NT2/D1 (cell line): ENCODE results near the gene PSMD8.

Source experiments
- DNase-seq: peaks from one replicate; pipeline ENCODE4 v3.0.0-alpha.2; 2011; ENCODE audit warnings: low read depth, low spot score
- H3K27me3 ChIP-seq: 2 replicates; pipeline ENCODE4 v1.6.0; 2011; ENCODE audit warnings: mild to moderate bottlenecking; ENCODE audit not compliant: insufficient read length, insufficient read depth
- H3K36me3 ChIP-seq: 2 replicates; pipeline ENCODE4 v1.6.1; 2011; ENCODE audit warnings: mild to moderate bottlenecking, low read length, mixed read lengths; ENCODE audit not compliant: insufficient read depth, insufficient read length
- H3K4me1 ChIP-seq: 2 replicates; pipeline ENCODE4 v1.5.1; 2011; ENCODE audit not compliant: insufficient read depth, insufficient read length
- H3K4me3 ChIP-seq: 2 replicates; pipeline ENCODE4 v1.5.1; 2011; ENCODE audit warnings: low read depth; ENCODE audit not compliant: insufficient read length
- H3K9ac ChIP-seq: 2 replicates; pipeline ENCODE4 v1.6.0; 2011; ENCODE audit warnings: low read depth; ENCODE audit not compliant: insufficient read length
- H3K9me3 ChIP-seq: 2 replicates; pipeline ENCODE4 v1.5.1; 2011; ENCODE audit warnings: mild to moderate bottlenecking, low read length; ENCODE audit not compliant: insufficient read depth
- SUZ12 ChIP-seq: IDR thresholded peaks from 2 replicates; pipeline ENCODE4 v1.6.1; 2011; ENCODE audit not compliant: insufficient read length, insufficient read depth; ENCODE audit errors: extremely low read depth
- YY1 ChIP-seq: IDR thresholded peaks from 2 replicates; pipeline ENCODE4 v1.6.1; 2011; ENCODE audit not compliant: insufficient read length, insufficient read depth
- ZNF274 ChIP-seq: IDR thresholded peaks from 2 replicates; pipeline ENCODE4 v1.6.1; 2011; ENCODE audit warnings: mild to moderate bottlenecking, low read depth, low read length

Gene PSMD8

DNA sequence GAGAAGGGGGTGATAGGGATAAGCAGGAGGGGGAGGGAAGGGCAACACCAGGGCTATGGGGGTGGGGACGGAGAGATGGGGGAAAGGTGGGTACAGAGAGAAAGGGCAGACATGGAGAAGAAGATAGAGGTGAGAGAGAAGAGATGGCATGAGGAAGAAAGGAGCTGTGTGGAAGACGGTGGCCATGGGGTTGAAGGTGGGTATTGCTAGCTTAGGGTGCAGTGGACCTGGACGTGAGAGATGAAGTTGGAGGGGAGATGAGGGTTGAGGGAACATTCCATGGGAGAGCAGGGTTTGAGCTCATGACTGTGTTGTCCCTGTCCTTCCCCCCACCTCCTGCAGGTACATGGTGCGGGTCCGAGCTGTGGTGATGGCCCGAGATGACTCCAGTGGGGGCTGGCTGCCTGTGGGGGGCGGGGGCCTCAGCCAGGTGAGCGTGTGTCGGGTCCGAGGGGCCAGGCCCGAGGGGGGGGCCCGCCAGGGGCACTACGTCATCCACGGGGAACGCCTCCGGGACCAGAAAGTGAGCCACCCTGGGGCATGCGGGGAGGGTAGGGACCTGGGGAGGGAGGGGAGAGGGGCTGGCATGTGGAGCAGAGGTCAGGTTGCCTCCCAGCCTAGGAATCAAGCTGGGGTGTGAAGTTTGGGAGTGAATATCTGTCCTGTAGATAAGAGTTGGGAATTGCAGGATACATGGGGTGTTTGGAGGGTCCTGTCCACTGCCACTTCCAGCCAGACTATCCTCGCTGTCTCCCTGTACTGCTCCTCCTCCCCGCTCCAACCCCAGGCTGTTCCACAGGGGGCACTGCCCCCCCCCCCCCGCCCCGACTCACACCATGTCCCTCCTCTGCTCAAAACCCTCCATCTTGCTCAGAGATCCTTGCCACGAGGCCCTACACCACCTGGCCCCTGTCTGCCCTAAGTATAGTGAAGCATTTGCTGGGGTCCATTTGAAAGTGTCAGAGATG, 15.9 kb downstream of the PSMD8 start:
- Histone ChIP-seq H3K9me3 (no peaks in the 10 kb centered on the region), H3K27me3 (no peaks in the 10 kb centered on the region), H3K4me1 (peaks cover 7% of the 10 kb centered on the region), H3K9ac (peak overlapping the region; percentile 44), H3K4me3 (no peak overlapping the region), H3K36me3 (peaks cover 18% of the 10 kb centered on the region)
- TF ChIP-seq ZNF274 (no peak), YY1 (no peak), SUZ12 (no peak)
- no peak for DNase-seq

DNA sequence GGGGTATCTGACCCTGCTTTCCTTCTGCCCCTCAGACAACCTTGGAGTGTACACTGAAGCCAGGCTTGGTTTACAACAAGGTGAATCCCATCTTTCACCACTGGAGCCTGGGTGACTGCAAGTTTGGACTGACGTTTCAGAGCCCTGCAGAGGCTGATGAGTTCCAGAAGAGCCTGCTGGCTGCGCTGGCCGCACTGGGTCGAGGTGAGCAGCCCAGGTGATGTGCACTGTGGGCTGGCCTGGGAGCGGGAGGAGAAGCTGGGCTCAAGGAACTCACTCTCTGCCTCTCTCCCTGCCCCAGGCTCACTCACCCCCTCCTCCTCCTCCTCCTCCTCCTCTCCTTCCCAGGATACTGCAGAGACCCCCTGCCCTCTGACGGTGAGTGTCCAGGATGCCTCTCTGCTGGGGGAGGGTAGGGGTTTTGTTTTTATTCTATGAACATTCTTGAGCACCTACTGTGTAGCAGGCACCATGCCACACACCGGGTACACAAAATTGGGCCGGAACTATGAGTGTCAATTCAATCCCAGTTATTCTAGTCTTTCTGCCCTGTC, 17.6 kb downstream of the PSMD8 start:
- Histone ChIP-seq H3K4me3 (no peak overlapping the region), H3K36me3 (peaks cover 11% of the 10 kb centered on the region), H3K27me3 (no peaks in the 10 kb centered on the region), H3K9ac (peak overlapping the region; percentile 33), H3K4me1 (peaks cover 7% of the 10 kb centered on the region), H3K9me3 (no peaks in the 10 kb centered on the region)
- no peak for DNase-seq
- TF ChIP-seq SUZ12 = no peak
- no peak for TF ChIP-seq YY1
- TF ChIP-seq ZNF274 = no peak

GRCh38 chr19:38392707-38393308, 18.4 kb downstream of the PSMD8 start:
- DNase-seq = no peak
- peaks cover 7% of the 10 kb centered on the region for H3K4me1 ChIP-seq
- no peak overlapping the region for H3K4me3 ChIP-seq
- TF ChIP-seq SUZ12 = no peak
- no peak for TF ChIP-seq ZNF274
- no peak for TF ChIP-seq YY1
- no peaks in the 10 kb centered on the region for H3K27me3 ChIP-seq
- peaks cover 11% of the 10 kb centered on the region for H3K36me3 ChIP-seq
- H3K9ac ChIP-seq = no peak overlapping the region
- no peaks in the 10 kb centered on the region for H3K9me3 ChIP-seq

GRCh38 chr19:38394488-38394887, 20.1 kb downstream of the PSMD8 start:
- no peak for TF ChIP-seq ZNF274
- TF ChIP-seq YY1 = no peak
- no peak for TF ChIP-seq SUZ12
- Histone ChIP-seq H3K9ac (no peak overlapping the region), H3K4me1 (peaks cover 7% of the 10 kb centered on the region), H3K36me3 (peaks cover 11% of the 10 kb centered on the region), H3K9me3 (no peaks in the 10 kb centered on the region), H3K27me3 (no peaks in the 10 kb centered on the region), H3K4me3 (no peak overlapping the region)
- no peak for DNase-seq

- Histone ChIP-seq H3K27me3 (peaks cover 6% of the 10 kb centered on the region), H3K9ac (no peak overlapping the region), H3K9me3 (no peaks in the 10 kb centered on the region), H3K4me3 (no peak overlapping the region), H3K36me3 (peaks cover 11% of the 10 kb centered on the region), H3K4me1 (peaks cover 7% of the 10 kb centered on the region)
- no peak for TF ChIP-seq SUZ12
- TF ChIP-seq ZNF274 = no peak
- no peak for TF ChIP-seq YY1
- DNase-seq = no peak
These were observed 21.2 kb downstream of the PSMD8 start for GRCh38 chr19:38395381-38396114.

GRCh38 chr19:38399081-38399480, 24.7 kb downstream of the PSMD8 start:
- Histone ChIP-seq H3K4me1 (no peaks in the 10 kb centered on the region), H3K27me3 (peaks cover 19% of the 10 kb centered on the region), H3K9ac (no peak overlapping the region), H3K36me3 (peaks cover 7% of the 10 kb centered on the region), H3K4me3 (no peak overlapping the region), H3K9me3 (no peaks in the 10 kb centered on the region)
- TF ChIP-seq YY1 = no peak
- no peak for TF ChIP-seq ZNF274
- TF ChIP-seq SUZ12 = no peak
- DNase-seq = no peak

- TF ChIP-seq SUZ12 (no peak), ZNF274 (no peak), YY1 (no peak)
- H3K9me3 ChIP-seq = no peaks in the 10 kb centered on the region
- no peak for DNase-seq
- H3K9ac ChIP-seq = no peak overlapping the region
- H3K36me3 ChIP-seq = peaks cover 3% of the 10 kb centered on the region
- no peak overlapping the region for H3K4me3 ChIP-seq
- peaks cover 19% of the 10 kb centered on the region for H3K27me3 ChIP-seq
- H3K4me1 ChIP-seq = no peaks in the 10 kb centered on the region
These were observed 25.2 kb downstream of the PSMD8 start for GRCh38 chr19:38399537-38399936.
